ENCODE results near the gene CNFN.

The CNFN gene

DNA sequence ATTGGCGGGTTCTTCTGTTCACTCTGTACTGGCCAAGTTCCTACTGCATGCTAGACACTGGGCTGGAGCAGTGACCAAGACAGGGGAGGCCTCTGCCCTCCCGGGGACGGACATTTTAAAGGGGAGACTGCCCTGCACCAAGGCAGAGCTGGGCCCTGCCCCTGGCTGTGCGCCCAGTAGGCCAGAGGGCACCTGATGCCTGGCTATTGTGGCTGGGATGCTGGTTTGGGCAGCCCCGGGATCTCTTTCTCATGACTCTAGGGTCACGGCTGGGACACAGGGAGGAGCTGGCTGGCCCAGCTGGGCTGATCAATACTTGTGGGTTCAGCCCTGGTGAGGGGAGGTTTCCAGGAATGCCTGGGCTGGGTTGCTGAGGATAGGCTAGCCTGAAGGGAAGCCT, 19.4 kb upstream of the CNFN start:
- DNase-seq (ENCODE audit: low spot score): no peak

DNA sequence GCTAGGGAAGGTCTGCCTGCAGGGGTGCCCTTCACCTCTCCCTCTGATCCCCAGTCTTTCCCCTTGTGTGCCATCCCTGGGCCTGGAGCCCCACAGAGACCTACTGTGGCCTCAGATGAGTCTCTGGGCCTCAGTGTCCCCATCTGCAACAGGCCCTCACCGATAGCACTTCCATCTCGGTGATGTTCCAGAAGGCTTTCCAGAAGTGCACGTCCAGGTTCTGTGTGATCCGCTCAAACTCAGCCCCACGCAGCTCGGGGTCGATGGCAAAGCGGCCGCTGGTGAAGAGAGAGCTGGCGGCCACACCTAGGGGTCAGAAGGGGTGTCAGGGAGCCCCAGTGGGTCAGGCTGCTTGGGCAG, 17.7 kb upstream of the CNFN start:
- no peak for DNase-seq (ENCODE audit: low spot score)

DNA sequence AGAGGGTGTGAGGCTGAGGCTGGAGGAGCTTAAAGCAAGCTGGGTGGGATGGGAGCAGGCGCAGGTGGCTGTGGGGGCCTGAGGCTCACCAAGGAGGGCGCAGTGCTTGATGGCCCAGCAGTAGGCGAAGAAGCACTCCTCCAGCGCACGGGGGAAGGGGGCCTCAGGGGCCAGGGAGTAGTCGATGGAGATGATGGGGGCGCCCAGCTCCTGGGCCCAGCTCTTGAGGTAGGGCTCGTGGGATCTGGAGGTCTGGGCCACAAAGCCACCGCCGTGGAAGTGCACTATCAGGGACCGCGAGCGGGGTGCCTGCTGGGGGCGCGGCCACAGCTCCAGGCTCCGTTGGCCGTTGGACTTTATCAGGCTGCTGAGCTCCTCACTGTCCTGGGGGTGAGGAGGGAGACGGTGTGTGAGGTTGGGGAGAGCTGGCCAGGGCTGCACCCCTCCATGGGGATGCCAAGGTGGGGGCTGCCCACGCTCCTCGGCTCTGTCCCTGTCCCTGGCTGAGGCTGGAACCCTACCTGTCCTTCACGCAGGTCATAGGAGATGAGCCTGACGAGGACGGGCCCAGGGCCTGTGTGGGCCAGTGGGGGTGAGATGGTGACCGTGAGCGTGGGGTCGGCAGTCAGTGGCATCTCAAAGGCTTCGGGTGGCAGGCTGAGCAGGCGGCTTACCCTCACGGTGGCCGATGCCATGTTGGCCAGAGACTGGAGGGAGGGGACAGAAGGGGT, 17.2 kb upstream of the CNFN start:
- no peak for DNase-seq (ENCODE audit: low spot score)

DNA sequence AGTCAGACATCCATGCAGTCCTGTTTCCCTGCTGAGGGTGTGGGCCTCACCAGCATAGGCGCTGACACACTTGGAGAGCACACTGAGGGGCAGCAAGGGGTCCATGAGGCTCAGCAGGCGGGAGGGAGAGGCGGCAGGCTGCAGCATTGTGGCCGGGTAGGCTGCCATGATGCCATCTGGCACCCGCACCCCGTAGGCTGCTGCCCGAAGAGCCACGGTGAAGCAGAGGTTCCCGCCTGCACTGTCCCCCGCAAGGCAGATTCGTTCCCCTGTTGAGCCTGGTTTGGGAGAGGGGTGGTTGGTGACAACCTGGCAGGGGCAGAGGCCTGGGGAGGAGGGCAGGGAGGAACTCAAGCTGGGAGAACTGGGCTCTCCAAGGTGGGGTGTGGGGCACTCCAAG, 16.0 kb upstream of the CNFN start:
- DNase-seq (ENCODE audit: low spot score): no peak

DNA sequence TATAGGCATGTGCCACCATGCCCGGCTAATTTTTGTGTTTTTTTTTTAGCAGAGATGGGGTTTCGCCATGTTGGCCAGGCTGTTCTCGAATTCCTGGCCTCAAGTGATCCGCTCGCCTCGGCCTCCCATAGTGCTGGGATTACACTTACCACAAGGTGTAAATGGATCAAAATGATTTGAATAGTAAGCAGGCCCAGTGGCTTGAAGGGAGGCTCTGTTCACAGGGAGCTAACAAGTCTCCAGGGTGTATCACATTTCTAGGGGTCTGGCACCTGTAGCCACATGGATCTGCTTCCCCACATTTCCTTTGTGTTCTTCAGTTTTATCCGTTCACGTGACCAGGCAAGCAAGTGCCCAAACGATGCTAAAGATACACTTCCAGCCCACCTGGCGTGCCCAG, 13.5 kb upstream of the CNFN start:
- DNase-seq (ENCODE audit: low spot score): no peak

DNA sequence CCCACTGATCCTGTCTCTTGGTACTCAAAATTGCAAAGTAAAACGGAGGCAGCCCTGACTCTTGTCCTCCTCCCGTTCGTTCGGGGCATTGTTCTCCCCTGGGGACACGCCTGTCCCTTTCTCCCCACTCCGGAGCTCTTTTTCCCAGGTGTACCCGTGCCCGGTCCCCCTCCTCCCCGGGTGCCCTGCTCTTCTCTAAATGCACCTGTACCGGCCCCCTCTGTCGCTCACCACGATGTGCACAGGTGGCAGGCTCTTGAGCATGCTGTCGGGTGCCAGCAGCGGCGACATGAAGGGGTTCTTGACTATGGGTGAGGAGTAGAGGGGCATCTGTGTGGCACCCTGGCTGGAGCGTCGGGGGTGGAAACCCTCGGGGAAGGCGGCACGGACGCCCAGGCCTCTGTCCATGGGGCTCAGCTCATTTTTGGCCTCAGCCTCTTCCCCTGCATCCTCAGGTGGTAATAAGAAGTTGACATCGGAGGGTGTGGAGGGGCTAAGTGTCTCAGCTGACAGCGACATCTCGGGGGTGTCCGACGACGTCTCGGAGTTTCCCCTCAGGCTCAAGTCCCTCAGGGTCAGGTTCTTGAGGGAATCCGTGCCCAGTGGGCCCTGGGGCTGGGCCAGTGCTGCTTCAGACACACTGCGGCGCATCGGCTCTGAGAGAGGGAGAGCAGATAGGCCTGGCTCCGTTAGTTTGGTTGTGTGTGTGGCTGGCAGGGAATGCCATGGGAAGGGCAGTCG, 12.4 kb upstream of the CNFN start:
- no peak for DNase-seq (ENCODE audit: low spot score)

DNA sequence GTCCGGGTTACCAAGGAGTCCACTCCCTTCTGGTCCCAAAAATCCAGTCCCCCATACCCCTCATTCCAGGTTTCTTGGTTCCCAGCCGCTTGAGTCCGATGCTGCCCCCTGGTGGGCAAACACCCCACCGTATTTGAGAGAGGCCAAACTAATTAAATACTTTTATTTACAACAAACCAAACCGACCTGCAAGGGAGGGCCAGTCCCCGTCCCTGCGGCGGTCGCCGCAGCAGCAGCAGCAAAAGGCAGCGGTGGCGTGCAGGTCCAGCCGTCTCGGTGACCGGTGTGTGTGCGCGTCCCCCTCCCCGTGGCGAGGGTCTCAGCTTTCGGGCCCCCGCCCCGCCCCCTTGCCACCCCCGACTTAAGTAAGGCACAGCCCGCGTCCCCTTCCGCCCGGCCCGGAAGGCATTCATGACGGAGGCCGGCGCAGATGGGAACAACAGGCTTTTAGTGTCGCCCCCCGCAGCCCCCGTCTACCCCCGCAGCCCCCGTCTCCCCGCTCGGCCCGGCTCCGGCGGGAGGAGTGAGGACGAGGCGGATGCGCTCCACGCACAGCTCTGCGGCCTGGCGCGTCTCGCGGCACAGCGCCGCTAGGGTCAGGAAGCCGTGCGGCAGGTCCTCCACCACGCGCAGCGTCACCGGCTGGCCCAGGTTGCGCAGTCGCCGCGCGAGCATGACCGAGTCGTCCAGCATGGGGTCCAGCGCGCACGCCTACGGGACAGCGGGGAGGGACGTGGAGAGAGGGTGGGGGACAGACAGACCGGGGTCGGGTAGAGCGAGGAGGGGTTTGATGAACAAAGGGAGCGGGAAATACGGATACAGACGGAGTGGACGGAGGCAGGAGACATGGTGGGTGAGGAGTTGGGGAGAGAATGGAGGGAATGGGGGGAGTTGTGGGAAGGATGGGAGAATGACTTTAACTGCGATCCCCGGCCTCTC, 11.5 kb upstream of the CNFN start:
- DNase-seq (ENCODE audit: low spot score): peak; percentile 76

DNA sequence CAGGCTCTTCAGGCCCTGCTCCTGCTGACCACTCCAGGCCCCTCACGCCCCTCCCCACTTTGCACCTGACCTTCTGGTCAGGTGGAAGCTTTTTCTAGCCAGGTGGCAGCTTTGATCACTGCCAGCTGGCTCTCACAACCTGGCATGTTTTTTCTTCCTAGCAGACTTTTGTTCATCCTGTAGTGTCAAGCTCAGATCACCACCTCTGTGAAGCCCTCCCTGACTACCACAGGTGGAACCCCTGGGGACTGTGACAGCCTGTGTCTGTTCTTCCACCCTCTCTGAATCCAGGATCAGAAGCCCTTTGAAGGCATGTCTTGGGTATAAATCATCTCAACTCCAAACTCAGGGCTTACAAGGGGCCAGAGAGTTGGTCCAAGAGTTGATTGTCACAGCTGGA, 10.3 kb upstream of the CNFN start:
- DNase-seq (ENCODE audit: low spot score): no peak

DNA sequence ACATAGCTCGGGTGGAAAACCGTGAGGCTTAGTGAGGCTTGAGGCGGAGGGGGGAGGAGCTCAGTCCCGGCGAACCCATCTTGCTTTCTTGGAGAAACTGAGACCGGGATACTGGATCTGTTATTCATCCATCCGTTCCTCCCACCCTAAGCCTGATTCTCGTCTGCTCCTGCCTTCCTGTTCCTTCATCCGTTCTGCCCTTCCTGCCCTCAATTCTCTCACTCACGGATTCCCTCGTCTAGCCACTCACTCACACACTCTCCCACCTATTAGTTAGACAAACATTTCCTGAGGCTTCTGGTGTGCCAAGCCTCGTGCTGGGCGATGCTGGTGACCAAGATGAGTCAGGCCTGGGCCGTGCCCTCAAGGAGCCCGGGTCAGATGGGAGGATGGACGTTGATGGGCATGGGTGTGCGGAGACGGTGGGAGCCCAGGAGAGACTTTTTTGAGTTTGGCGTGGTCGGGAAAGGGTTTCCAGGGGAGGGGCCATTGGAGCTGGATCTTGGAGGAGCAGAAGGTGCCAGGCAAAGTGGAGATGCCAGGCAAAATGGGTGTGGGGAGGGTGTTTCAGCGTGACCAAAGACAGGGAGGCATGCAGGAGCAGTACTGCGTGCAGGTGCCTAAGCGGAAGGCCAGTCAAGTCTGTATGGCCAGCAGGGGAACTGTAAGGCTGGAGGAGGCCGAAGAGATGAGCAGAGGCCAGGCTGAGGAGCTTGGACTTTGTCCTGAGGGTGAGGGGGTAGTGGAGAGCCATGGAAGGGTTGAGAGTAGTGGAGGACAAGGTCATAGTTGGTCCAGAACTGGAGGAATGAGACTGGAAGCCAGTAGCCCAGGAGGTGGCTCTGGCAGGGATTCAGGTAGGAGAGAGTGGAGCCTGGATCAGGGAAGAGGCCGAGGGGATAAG, 7.4 kb upstream of the CNFN start:
- DNase-seq (ENCODE audit: low spot score): no peak

DNA sequence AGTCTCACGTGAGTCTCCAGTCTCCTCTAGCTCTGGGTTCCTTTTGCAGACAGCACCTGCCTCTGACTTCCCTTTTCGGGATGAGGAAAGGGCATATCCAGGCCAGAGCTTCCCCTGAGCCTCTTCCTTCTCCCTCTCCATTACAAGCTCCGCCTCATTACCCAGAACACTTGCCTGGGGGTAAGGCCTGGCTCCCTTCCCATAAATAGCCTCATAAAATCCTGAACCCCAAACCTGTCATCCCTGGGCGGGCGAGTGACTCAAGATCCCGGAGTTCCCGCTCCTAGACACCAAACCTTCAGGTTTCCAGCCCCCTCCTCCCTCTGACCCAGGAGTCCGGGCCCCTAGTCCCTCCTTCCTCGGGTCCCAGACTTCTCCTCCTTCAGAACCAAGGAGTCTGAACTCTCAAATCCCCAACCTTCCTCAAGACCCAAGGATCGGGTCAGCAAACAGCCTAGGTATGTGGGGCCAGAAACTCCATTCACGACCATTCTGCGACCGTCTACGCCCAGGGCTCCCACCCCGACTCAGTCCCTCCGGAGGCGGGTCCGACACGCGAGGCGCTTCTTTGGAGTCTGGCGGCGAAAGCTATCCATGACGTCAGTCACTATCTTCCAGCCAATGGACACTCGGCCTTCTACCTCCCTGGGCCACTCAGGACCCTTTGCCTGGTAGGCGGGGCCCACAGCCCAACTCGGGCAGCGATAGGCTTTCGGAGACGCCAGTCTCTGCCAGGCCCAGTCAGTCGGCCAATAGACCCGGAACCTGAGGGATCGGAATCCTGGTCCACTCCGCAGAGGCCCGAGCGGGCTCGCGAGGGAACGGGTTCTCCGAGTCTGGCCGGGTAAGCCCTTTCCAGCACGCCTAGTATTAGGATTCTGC, 6.5 kb upstream of the CNFN start:
- peak; percentile 94 for DNase-seq (ENCODE audit: low spot score)

DNA sequence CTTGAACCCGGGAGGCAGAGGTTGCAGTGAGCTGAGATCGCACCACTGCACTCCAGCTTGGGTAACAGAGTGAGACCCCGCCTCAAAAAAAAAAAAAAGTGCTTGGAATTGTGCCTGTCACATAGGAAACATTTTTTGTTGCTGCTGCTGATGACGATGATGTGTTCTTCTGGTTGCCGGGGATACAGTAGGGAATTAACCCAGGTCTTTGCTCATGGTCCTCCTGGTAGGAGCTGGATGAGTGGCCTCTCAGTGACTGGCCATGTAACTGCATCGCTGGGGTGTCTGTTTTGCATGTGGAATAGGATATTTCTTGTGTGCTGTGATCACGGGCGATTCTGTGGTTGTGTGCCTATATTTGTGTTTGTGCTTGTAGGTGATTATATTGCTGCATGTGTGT, 4.7 kb upstream of the CNFN start:
- no peak for DNase-seq (ENCODE audit: low spot score)

DNA sequence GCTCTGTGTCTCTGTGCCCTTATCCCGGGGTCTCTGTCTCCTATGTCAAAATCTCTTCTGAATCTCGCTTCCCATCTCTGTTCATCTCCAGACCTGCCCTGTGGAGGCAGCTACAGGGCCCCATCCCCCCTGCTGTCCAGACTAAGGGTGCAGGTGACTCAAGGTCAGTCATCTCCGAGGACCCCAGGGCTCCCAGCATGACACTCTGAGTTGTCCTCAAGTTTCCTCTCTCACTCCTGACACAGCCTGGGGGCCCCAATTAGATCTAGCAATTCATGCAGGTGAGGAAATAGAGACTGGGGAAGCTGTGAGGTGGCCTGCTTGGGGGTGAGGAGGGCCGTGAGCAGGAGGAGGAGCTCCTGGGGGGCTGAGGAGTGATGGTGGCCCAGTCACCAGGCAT, 2.1 kb upstream of the CNFN start:
- no peak for DNase-seq (ENCODE audit: low spot score)

DNA sequence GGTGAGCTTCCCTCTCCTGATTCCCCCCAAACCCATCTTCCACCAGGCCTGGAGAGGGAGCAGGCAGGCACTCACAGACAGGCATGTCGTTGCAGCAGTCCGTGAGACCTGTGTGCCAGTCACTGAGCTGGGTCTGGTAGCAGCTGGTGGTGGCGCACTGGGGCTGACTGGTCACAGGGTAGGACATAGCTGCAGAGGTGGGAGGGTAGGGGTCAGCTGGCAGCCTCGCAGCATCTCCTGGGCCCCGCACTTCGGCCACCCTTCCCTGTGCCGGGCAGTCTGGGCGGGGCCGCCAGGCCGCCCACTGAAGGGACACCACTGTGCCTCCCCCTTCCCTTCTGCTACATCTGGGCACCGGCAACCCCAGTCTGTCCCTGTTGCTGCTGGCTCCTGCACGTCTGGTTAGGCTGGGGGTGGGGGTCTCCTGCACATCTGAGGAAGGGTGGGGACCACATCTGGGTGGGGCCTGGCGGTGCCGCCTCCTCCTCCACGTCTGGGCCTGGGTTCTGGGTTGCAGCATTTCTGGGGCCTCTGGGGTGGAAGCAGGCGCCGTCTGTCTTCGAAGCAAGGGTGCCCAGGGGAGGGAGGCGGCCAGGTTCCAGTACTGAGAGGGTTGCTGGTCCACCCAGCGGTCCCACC, 1.1 kb downstream of the CNFN start:
- DNase-seq (ENCODE audit: low spot score): no peak

DNA sequence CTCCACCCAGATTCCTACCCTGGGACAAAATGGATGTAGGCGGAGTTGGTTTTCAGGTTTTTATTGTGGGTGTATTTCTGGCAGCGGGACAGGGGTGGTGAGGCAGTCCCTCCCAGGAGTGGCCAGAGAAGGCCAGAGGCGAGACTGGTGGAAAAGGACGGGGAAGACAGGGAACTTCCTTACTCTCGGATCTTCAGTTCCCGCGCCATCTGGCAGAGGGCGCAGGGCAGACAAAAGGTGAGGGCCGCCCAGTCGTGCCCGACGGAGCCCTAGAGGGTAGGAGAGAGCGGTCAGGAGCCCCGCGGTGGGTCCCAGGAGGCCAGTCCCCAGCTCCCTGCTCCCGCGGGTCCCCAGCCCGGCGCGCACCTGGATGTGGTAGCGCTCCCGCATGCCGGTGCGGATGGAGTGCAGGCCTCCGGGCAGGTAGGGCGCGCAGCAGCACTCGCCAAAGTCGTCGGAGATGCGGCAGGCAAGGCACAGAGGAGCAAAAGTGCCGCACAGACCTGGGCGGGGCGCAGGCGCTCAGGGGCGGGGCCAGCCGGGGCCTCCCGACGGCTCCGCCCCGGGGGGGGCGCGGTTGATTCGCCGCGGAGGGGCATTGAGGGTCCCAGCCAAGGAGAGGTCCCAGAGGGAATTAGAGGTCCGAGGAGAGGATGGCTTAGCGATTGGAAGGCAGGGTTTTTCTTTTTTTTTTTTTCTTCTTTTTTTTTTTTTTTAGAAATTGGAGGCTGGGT, 3.0 kb downstream of the CNFN start:
- DNase-seq (ENCODE audit: low spot score): peak; percentile 28

DNA sequence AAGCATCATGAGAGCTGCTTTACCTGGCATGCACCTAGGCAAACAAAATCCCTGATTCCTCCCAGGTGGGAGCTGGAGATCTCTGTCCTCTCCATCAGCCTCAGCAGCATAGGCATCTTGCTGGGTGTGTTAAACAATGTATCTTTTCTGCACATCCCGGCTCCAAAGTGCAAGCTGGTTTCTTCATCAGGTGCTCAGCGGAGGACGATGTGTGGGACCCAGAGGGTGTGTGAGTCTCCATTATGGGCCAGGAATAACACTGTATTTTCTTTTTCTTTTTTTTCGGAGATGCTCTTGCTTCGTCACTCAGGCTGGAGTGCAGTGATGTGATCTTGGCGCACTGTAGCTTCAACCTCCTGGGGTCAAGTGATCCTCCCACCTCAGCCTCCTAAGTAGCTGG, 9.9 kb downstream of the CNFN start:
- DNase-seq (ENCODE audit: low spot score): no peak

DNA sequence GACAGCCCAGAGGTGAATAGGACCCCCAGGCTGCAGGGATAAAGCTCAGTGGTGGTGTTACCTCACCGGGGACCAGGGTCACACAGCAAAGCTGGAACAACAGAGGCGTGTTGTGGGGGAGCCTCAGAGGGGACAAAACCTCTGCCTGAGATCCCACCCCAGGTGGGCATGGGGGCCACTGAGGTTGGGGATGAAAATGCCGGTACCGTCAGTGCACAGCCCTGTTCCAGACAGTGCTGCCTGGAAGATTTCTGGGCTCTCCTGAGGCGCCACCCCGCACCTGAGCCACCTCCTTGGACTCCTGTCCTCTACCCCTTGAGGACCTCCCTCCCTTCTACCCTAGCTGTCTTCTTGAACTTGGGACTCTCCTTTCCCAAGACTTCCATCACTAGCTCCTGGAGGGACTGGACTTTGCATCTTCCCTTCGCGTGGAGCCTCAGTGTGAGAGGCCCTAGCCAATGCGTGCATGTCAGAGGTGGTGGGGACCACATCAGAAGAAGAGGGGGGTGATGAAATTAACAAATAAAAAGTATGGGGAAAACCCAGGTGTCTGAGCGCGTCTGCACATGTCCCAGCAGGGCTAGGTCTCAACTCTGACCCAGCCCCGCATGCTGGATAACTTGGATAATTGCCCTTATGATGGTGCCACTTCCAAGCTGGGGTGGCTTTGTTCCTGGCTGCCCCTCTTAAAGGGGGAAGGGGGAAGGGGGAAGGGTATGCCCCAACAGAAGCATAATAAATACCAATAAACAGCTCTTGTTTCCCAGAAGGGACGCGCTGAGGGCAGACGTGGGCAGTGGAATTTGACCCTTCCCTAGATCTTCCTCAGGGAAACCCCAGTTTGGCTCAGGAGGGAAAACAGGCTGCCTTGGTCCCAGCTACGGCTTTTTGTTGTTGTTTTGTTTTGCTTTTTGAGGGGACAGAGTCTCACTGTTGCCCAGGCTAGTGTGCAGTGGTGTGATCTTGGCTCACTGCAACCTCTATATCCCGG, 11.6 kb downstream of the CNFN start:
- DNase-seq (ENCODE audit: low spot score): no peak

DNA sequence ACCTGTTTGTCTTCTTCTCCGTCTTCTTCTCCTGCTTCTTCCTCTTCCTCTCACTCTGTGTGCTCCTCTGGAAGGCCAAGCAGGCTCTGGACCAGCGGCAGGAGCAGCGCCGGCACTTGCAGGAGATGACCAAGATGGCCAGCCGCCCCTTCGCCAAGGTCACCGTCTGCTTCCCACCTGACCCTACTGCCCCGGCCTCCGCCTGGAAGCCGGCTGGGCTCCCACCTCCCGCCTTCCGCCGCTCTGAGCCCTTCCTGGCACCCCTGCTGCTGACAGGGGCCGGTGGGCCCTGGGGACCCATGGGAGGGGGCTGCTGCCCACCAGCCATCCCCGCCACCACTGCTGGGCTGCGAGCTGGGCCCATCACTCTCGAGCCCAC, 13.9 kb downstream of the CNFN start:
- no peak for DNase-seq (ENCODE audit: low spot score)

DNA sequence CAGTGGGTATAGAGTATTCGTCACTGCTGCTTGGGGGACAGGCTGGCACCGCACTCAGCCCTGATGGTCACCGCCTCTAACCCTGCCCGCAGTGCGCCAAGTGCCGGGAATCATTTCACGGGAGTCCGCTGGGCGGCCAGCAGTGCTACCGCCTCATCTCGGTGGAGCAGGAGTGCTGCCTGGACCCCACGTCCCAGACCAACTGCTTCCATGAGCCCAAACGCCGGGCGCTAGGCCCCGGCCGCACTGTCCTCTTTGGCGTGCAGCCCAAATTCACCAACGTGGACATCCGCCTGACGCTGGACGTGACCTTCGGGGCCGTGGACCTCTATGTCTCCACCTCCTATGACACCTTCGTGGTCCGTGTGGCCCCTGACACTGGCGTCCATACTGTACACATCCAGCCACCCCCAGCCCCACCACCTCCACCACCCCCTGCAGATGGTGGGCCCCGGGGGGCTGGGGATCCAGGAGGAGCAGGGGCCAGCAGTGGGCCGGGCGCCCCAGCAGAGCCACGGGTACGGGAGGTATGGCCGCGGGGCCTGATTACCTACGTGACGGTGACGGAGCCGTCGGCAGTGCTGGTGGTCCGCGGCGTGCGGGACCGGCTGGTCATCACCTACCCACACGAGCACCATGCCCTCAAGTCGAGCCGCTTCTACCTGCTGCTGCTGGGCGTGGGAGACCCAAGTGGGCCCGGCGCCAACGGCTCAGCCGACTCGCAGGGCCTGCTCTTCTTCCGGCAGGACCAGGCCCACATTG, 14.5 kb downstream of the CNFN start:
- no peak for DNase-seq (ENCODE audit: low spot score)
